Esophagus muscularis mucosa (tissue), 4 donors: ENCODE measurements around the gene LINC01488. TPM values are rescaled to one million over a fixed set of nuclear protein-coding genes. Genes with fewer than 3 reads are reported as not detected.
A peak's percentile ranks its signal among the peaks of the same experiment; 100 is the strongest.

Source experiments
- DNase-seq: peaks from one replicate; pipeline ENCODE4 v3.0.0-alpha.2; 2017; ENCODE audit errors: extremely low spot score
- H3K27ac ChIP-seq, 4 donors: fragments of 200-600 bp; sonication (generic); replicated peaks in 1 of 4; 1 replicate in 3 of 4; 2 replicates in 1 of 4; pipeline ENCODE4 v1.5.1; 2016 to 2019; ENCODE audit warnings: mild to moderate bottlenecking in 1 of 4
- H3K27me3 ChIP-seq, 4 donors: fragments of 200-600 bp; sonication (generic); one replicate each; pipeline versions ENCODE4 v1.5.1 to v1.6.0; 2016 to 2019
- H3K36me3 ChIP-seq, 4 donors: fragments of 200-600 bp; sonication (generic); one replicate each; pipeline ENCODE4 v1.5.1; 2016 to 2019
- H3K4me1 ChIP-seq, 4 donors: fragments of 200-600 bp; sonication (generic); one replicate each; pipeline ENCODE4 v1.5.1; 2016 to 2019
- H3K4me3 ChIP-seq, 4 donors: fragments of 200-600 bp; sonication (generic); 1 replicate in 2 of 4; 2 replicates in 2 of 4; pipeline ENCODE4 v1.5.1; 2016 to 2019; ENCODE audit warnings: mild to moderate bottlenecking in 4 of 4, moderate library complexity in 1 of 4
- H3K9me3 ChIP-seq, 4 donors: fragments of 200-600 bp; sonication (generic); 1 replicate in 3 of 4; 2 replicates in 1 of 4; pipeline ENCODE4 v1.5.1; 2016 to 2019
- EP300 ChIP-seq: sonication (generic); formaldehyde crosslinking; IDR thresholded peaks from one replicate; pipeline ENCODE4 v1.6.1; 2017; ENCODE audit warnings: antibody characterized with exemption
- POLR2A ChIP-seq: fragments of 450-650 bp; IDR thresholded peaks from one replicate; pipeline ENCODE4 v1.6.1; 2017; ENCODE audit warnings: antibody characterized with exemption, moderate library complexity, mild to moderate bottlenecking, low read depth
- POLR2AphosphoS5 ChIP-seq, 2 donors: sonication (generic); formaldehyde crosslinking; IDR thresholded peaks; one replicate each; pipeline ENCODE4 v1.6.1; 2017; ENCODE audit warnings: antibody characterized with exemption in 2 of 2
- WGBS: methylation state at CpG from one replicate; pipeline ENCODE4 v1.1.5; 2018; 5-methylcytosine and 5-hydroxymethylcytosine counted together
- intact Hi-C: fragments of 100-400 bp; cut with DNase I; formaldehyde crosslinking; loops from one replicate; pipeline ENCODE4 v1.15.1; 2023
- total RNA-seq, 4 donors: library from RNA; depleted of rRNA; stranded (reverse); fragments of >200 nt; gene quantifications; one replicate each; pipeline versions ENCODE4 v1.1.0 to v1.2.1, GENCODE V29; 2016
- TF ChIP-seq, protein P1 (sequence below), 3 experiments: fragments of 200-600 bp in 2 of 3; fragments of 450-650 bp in 1 of 3; sonication (generic) in 2 of 3; IDR thresholded peaks; one replicate each; pipeline ENCODE4 v1.5.1; 2017 to 2019; ENCODE audit warnings: antibody characterized with exemption in 3 of 3, mild to moderate bottlenecking in 2 of 3, moderate library complexity in 1 of 3

LINC01488 gene
- total RNA-seq, 4 donors from 2014 or later, result not detected

DNA sequence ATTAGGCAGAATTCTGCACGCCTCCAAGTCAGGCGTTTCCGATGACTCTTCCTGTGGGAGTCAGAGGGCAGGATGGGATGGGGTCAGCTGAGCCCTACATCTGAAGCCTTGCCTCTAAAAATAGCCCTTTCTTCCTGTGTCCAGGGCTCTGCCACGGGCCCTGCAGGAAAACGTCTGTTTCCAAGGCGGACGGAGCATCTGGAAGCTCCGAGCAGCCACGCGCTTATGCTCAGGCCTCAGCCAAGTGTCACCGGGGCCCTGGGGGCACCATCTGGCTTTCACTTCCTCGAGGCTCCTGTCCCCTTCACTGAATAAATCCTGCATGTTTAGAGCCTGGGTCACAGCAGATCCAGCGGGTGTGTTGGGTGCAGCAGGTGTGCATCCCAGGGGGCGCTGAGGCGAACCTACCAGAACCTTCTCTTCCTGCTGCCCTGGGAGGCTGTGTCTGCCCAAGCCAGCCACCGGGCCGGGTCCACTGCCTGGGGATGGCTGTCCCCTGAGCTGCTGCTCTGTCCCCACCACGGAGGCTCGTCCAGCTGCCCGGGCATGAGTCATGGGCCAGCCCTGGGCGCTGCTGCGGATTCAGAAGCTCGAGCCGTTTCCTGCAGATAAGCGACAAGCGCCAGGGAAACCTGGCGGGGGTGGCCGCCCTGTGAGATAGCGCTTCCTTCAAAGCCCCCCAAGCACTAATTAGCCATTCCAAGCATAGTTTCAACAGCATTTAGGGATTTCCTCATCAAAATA, 32.0 kb upstream of the LINC01488 start:
- Histone ChIP-seq H3K27ac (peak overlapping the region; percentile 37 to 72 (median 50)), H3K4me1 (peaks cover 35 to 38% (median 36%) of the 10 kb centered on the region in 4 donors), H3K36me3 (no peaks in the 10 kb centered on the region), H3K27me3 (no peaks in the 10 kb centered on the region), H3K4me3 (no peak overlapping the region), H3K9me3 (peaks cover 0 to 4% (median 0%) of the 10 kb centered on the region in 4 donors)
- TF ChIP-seq POLR2A, result no peak
- TF ChIP-seq, protein P1, sequence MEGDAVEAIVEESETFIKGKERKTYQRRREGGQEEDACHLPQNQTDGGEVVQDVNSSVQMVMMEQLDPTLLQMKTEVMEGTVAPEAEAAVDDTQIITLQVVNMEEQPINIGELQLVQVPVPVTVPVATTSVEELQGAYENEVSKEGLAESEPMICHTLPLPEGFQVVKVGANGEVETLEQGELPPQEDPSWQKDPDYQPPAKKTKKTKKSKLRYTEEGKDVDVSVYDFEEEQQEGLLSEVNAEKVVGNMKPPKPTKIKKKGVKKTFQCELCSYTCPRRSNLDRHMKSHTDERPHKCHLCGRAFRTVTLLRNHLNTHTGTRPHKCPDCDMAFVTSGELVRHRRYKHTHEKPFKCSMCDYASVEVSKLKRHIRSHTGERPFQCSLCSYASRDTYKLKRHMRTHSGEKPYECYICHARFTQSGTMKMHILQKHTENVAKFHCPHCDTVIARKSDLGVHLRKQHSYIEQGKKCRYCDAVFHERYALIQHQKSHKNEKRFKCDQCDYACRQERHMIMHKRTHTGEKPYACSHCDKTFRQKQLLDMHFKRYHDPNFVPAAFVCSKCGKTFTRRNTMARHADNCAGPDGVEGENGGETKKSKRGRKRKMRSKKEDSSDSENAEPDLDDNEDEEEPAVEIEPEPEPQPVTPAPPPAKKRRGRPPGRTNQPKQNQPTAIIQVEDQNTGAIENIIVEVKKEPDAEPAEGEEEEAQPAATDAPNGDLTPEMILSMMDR (IDR thresholded peaks at IDR 0.05), result no peak
- TF ChIP-seq POLR2AphosphoS5 (IDR thresholded peaks at IDR 0.05), result peak; percentile 39 to 48
- no peak for TF ChIP-seq EP300
- intact Hi-C loops, result loop anchor here (10.0 kb wide), 3 partner anchors 155 to 325 kb away; partner anchors contain the start of gene MYEOV
- WGBS, result 56% methylated on average over 13 of the region's 29 CpGs
- DNase-seq, result no peak

DNA sequence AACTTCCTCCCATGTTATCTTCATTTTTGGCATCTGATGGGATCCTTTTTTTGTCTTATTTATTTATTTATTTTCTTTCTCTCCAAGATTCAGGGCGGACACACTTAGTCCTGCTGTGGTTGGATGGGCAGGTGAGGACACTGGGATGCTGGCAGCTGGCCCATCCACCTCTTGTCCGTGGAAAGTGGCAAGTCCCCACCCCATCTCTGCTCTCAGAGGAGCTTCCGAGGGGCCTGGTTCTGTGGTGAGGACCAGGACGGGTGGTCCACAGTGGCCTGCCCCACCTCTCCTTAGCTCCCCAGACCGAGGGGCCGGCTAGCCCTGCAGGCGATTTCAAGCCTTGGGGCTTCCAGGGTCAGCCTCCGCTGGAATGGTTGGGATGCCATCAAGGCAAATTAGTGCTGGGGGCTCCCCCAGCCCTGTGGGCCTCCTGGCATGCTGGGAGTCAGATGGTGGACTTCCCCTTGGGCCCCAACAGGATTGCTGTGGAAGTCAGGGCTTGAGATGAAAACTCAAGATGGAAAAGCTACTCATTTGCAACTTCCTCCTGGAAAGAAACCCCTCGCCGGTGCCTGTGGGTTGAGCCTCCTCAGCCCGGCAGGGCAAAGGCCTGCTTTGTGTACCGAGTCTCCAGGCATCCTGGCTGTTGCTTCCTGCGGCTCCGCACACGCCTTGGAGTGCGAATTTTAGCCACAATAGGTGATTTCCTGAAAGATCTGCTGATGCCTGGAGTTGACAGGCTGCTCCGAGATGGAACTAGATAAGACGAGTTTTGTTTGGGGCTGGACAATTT, 31.2 kb upstream of the LINC01488 start:
- no peak overlapping the region for H3K4me3 ChIP-seq
- H3K27ac ChIP-seq, result peak overlapping the region; percentile 20 to 72 (median 62)
- peak; percentile 38 to 41 for TF ChIP-seq POLR2AphosphoS5 (IDR thresholded peaks at IDR 0.05)
- TF ChIP-seq, protein P1 (IDR thresholded peaks at IDR 0.05), result no peak
- peaks cover 28 to 30% (median 29%) of the 10 kb centered on the region in 4 donors for H3K4me1 ChIP-seq
- no peaks in the 10 kb centered on the region for H3K27me3 ChIP-seq
- no peaks in the 10 kb centered on the region for H3K36me3 ChIP-seq
- 62% methylated on average over 12 of the region's 18 CpGs for WGBS
- intact Hi-C loops, result no loop called here
- peaks cover 0 to 4% (median 0%) of the 10 kb centered on the region in 4 donors for H3K9me3 ChIP-seq
- DNase-seq, result no peak

DNA sequence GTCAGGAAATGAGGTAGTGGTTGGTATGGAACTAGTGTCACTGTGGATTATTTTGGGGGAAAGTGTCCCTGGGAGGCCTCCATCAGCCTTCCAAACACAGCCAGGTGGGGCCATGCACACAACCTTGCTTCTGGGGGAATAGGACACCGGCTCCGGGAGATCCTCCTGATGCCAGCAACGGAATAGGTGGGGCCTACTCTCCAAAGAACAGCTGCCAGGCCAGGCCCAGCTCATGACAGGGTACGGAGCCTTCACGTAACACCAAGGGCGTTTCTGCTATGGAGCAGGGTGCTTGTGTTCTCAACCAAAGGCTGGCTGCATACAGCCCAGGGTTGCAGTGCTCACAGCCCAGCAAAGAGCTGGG, 30.6 kb upstream of the LINC01488 start:
- Histone ChIP-seq H3K4me1 (peaks cover 26 to 28% (median 28%) of the 10 kb centered on the region in 4 donors), H3K4me3 (no peak overlapping the region), H3K9me3 (peaks cover 0 to 4% (median 0%) of the 10 kb centered on the region in 4 donors), H3K36me3 (no peaks in the 10 kb centered on the region), H3K27ac (peak overlapping the region in 1 of 4 donors; percentile 72), H3K27me3 (no peaks in the 10 kb centered on the region)
- TF ChIP-seq, protein P1 (IDR thresholded peaks at IDR 0.05), result no peak
- TF ChIP-seq EP300 (no peak), POLR2AphosphoS5 (IDR thresholded peaks at IDR 0.05) (no peak), POLR2A (no peak)
- WGBS, result 87% methylated on average over 4 of the region's 6 CpGs
- no peak for DNase-seq
- intact Hi-C loops, result no loop called here

DNA sequence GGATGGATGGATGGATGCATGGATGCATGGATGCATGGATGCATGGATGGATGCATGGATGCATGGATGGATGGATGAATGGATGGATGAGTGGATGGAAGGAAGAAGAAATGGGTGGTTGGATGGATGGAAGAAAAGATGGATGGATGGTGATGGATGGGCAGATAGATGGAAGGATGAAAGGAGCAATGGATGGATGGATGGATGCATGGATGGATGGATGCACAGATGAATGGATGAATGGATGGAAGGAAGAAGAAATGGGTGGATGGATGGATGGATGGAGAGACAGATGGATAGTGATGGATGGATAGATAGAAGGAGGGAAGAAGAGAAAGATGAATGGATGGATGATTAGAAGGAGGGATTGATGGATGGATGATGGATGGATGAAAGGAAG, 30.2 kb upstream of the LINC01488 start:
- no peak for DNase-seq
- Histone ChIP-seq H3K4me3 (no peak overlapping the region), H3K9me3 (peaks cover 0 to 4% (median 0%) of the 10 kb centered on the region in 4 donors), H3K27me3 (no peaks in the 10 kb centered on the region), H3K36me3 (no peaks in the 10 kb centered on the region), H3K27ac (no peak overlapping the region), H3K4me1 (peaks cover 26 to 28% (median 28%) of the 10 kb centered on the region in 4 donors)
- intact Hi-C loops, result no loop called here
- TF ChIP-seq, protein P1 (IDR thresholded peaks at IDR 0.05), result no peak
- TF ChIP-seq POLR2A (no peak), POLR2AphosphoS5 (IDR thresholded peaks at IDR 0.05) (no peak), EP300 (no peak)
